Fibroblast of lung (primary cell): ENCODE measurements around the gene LINC00305. TPM values are rescaled to one million over a fixed set of nuclear protein-coding genes. Genes with fewer than 3 reads are reported as not detected.

Experiments
- DNase-seq, 2 donors: peaks; one replicate each; pipeline versions ENCODE4 v3.0.0 to v3.0.0-alpha.2; 2010; ENCODE audit warnings: low read depth in 2 of 2
- H2AFZ ChIP-seq: 2 replicates; pipeline ENCODE4 v1.5.1; 2012; ENCODE audit warnings: low read length, control low read depth, inconsistent platforms
- H3K27ac ChIP-seq: 2 replicates; pipeline ENCODE4 v1.5.1; 2011; ENCODE audit warnings: low read length, control low read depth; ENCODE audit not compliant: insufficient read depth
- H3K27me3 ChIP-seq: 2 replicates; pipeline ENCODE4 v1.5.1; 2011; ENCODE audit warnings: mild to moderate bottlenecking, low read length; ENCODE audit not compliant: control insufficient read depth, insufficient read depth
- H3K36me3 ChIP-seq: 2 replicates; pipeline ENCODE4 v1.5.1; 2011; ENCODE audit warnings: low read length; ENCODE audit not compliant: control insufficient read depth, insufficient read depth
- H3K4me1 ChIP-seq: 2 replicates; pipeline ENCODE4 v1.5.1; 2011; ENCODE audit warnings: low read length; ENCODE audit not compliant: control insufficient read depth, insufficient read depth; ENCODE audit errors: extremely low read depth
- H3K4me2 ChIP-seq: 2 replicates; pipeline ENCODE4 v1.5.1; 2011; ENCODE audit warnings: low read length, control low read depth; ENCODE audit not compliant: insufficient read depth; ENCODE audit errors: extremely low read depth
- H3K4me3 ChIP-seq, 4 experiments: fragments of 200-600 bp in 1 of 4; sonication (generic) in 1 of 4; replicated peaks in 1 of 4; 2 replicates each; pipeline ENCODE4 v1.5.1; 2011 to 2016; ENCODE audit warnings: low read length in 4 of 4, low read depth in 3 of 4, mild to moderate bottlenecking in 3 of 4, control low read depth in 2 of 4, inconsistent platforms in 1 of 4, mixed read lengths in 1 of 4; ENCODE audit not compliant: insufficient read depth in 1 of 4; ENCODE audit errors: control extremely low read depth in 1 of 4
- H3K79me2 ChIP-seq: 2 replicates; pipeline ENCODE4 v1.5.1; 2012; ENCODE audit warnings: mild to moderate bottlenecking, low read length, inconsistent platforms; ENCODE audit not compliant: control insufficient read depth, insufficient read depth
- H3K9ac ChIP-seq: 2 replicates; pipeline ENCODE4 v1.5.1; 2011; ENCODE audit warnings: mild to moderate bottlenecking, low read length, control low read depth; ENCODE audit not compliant: insufficient read depth
- H3K9me3 ChIP-seq: 2 replicates; pipeline ENCODE4 v1.5.1; 2012; ENCODE audit warnings: low read depth, low read length; ENCODE audit not compliant: control insufficient read depth, insufficient read depth
- H4K20me1 ChIP-seq: 2 replicates; pipeline ENCODE4 v1.5.1; 2011; ENCODE audit warnings: low read length; ENCODE audit not compliant: control insufficient read depth, insufficient read depth; ENCODE audit errors: extremely low read depth
- EZH2 ChIP-seq: IDR thresholded peaks from 2 replicates; pipeline ENCODE4 v1.5.1; 2012; ENCODE audit warnings: low read length, control low read depth, mild to moderate bottlenecking; ENCODE audit errors: missing control alignments
- polyA plus RNA-seq, 2 donors: library from polyadenylated mRNA; depleted of rRNA in 1 of 2; stranded (reverse) in 1 of 2; unstranded in 1 of 2; fragments of >200 nt; gene quantifications; 2 replicates each; pipeline ENCODE4 v1.2.1, GENCODE V29; 2011 to 2012; ENCODE audit warnings: missing spikeins in 1 of 2
- total RNA-seq: library from RNA; depleted of rRNA; stranded (reverse); fragments of >200 nt; gene quantifications from 2 replicates; pipeline ENCODE4 v1.2.1, GENCODE V29; 2014
- TF ChIP-seq, protein P1 (sequence below), 2 donors: IDR thresholded peaks in 1 of 2; conservative IDR thresholded peaks in 1 of 2; 1 replicate in 1 of 2; 2 replicates in 1 of 2; pipeline ENCODE4 v1.5.1; 2011 to 2012; ENCODE audit warnings: low read length in 2 of 2, control low read depth in 1 of 2, inconsistent platforms in 1 of 2, low read depth in 1 of 2, mild to moderate bottlenecking in 1 of 2

LINC00305 gene
- total and polyA plus RNA-seq, 2 donors (not counting 1 experiment from before 2014, with no cell fraction given): not detected

DNA sequence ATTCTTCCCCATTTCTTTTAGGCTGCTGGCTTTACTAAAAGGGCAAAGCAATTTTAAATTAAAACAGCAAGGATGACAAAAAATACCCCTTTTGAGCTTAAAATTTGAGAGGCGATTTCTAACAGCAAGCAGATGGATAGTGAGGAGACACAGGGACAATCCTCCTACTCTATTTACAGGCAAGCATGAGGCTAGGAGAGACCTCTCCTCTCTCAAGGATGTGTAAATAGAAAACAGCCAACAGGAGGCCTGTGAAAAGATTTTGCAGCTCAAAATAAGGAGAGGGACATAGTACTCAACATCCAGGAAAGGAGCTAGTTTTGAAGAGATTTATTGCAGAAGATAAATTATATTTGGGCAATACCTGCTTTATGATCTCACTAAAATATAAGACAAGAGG lies 53.8 kb downstream of the LINC00305 start:
- no peaks in the 10 kb centered on the region for H3K36me3 ChIP-seq
- no peaks in the 10 kb centered on the region for H3K27me3 ChIP-seq
- H3K4me1 ChIP-seq: no peaks in the 10 kb centered on the region
- H3K27ac ChIP-seq: no peak overlapping the region
- H2AFZ ChIP-seq: no peak overlapping the region
- H4K20me1 ChIP-seq: no peaks in the 10 kb centered on the region
- no peaks in the 10 kb centered on the region for H3K79me2 ChIP-seq
- no peak overlapping the region for H3K4me2 ChIP-seq
- no peak overlapping the region for H3K4me3 ChIP-seq
- no peak overlapping the region for H3K9ac ChIP-seq
- TF ChIP-seq, protein P1, sequence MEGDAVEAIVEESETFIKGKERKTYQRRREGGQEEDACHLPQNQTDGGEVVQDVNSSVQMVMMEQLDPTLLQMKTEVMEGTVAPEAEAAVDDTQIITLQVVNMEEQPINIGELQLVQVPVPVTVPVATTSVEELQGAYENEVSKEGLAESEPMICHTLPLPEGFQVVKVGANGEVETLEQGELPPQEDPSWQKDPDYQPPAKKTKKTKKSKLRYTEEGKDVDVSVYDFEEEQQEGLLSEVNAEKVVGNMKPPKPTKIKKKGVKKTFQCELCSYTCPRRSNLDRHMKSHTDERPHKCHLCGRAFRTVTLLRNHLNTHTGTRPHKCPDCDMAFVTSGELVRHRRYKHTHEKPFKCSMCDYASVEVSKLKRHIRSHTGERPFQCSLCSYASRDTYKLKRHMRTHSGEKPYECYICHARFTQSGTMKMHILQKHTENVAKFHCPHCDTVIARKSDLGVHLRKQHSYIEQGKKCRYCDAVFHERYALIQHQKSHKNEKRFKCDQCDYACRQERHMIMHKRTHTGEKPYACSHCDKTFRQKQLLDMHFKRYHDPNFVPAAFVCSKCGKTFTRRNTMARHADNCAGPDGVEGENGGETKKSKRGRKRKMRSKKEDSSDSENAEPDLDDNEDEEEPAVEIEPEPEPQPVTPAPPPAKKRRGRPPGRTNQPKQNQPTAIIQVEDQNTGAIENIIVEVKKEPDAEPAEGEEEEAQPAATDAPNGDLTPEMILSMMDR (conservative IDR thresholded peaks at IDR 0.05 in 1 of 2, IDR thresholded peaks at IDR 0.05 in 1 of 2; ENCODE audit: low read depth in 1 of 2, low read length in 2 of 2): no peak
- TF ChIP-seq EZH2: no peak
- H3K9me3 ChIP-seq: no peaks in the 10 kb centered on the region
- no peak for DNase-seq

DNA sequence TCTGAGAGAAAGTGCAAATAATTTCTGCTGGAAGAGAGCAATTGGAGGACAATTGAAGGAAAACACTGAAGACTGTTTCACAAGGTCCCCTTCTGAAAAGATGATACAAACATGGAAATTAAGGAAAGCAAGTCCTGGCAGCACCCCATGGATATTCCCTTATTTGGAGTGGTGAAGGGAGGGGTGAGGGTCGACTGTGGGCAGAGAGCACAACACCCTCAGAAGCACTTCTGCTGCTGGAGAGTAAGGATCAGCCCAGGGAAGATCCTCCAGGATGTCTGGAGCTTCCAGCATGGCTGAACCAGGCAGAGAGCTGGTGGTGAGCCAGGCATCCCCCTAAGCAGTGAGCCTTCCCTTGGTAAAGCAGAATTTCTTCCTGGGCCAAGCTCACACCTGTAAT lies 54.7 kb downstream of the LINC00305 start:
- H3K9ac ChIP-seq: no peak overlapping the region

DNA sequence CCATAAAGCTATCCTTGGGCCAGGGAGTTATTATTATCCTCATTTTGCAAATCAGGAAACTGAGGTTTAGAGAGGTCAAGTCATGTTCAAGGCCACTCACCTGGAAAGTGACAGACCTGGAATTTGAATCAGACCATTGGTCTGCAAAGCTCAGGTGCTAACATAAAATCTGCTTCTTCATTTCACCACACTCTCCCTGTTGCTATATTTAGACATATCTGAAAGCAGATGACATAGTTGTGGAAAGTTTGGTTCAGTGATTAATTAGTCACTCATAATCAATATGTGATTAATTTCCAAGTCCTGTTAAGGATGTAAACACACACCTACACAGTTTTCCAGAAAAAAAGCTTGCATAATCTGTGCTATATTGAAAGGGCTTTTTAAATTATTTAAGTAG lies 57.4 kb downstream of the LINC00305 start:
- TF ChIP-seq, protein P1 (conservative IDR thresholded peaks at IDR 0.05 in 1 of 2, IDR thresholded peaks at IDR 0.05 in 1 of 2; ENCODE audit: low read depth in 1 of 2, low read length in 2 of 2): no peak
- TF ChIP-seq EZH2: no peak
- H3K4me1 ChIP-seq: no peaks in the 10 kb centered on the region
- H3K79me2 ChIP-seq: no peaks in the 10 kb centered on the region
- no peak overlapping the region for H3K9ac ChIP-seq
- H3K27ac ChIP-seq: no peak overlapping the region
- no peak for DNase-seq
- no peak overlapping the region for H3K4me2 ChIP-seq
- no peaks in the 10 kb centered on the region for H4K20me1 ChIP-seq
- H3K27me3 ChIP-seq: no peaks in the 10 kb centered on the region
- H3K36me3 ChIP-seq: no peaks in the 10 kb centered on the region
- no peaks in the 10 kb centered on the region for H3K9me3 ChIP-seq
- H3K4me3 ChIP-seq: no peak overlapping the region
- no peak overlapping the region for H2AFZ ChIP-seq

More for the DNA sequence above, 54.7 kb downstream of the LINC00305 start:
- no peak for TF ChIP-seq EZH2
- TF ChIP-seq, protein P1 (conservative IDR thresholded peaks at IDR 0.05 in 1 of 2, IDR thresholded peaks at IDR 0.05 in 1 of 2; ENCODE audit: low read depth in 1 of 2, low read length in 2 of 2): no peak
- Histone ChIP-seq H3K36me3 (no peaks in the 10 kb centered on the region), H3K4me2 (no peak overlapping the region), H3K9me3 (no peaks in the 10 kb centered on the region), H4K20me1 (no peaks in the 10 kb centered on the region), H3K4me1 (no peaks in the 10 kb centered on the region), H3K4me3 (no peak overlapping the region), H2AFZ (no peak overlapping the region), H3K27ac (no peak overlapping the region), H3K27me3 (no peaks in the 10 kb centered on the region), H3K79me2 (no peaks in the 10 kb centered on the region)
- DNase-seq: no peak
